GM19025 (cell line): ENCODE measurements around the gene IL2.

ENCODE experiments used
- ATAC-seq: cut with Tn5 transposase; IDR thresholded peaks from one replicate; pipeline ENCODE4 v1.9.1; 2021; ENCODE audit warnings: mild to moderate bottlenecking, low read depth, moderate library complexity; ENCODE audit not compliant: unreplicated experiment

The IL2 gene

DNA sequence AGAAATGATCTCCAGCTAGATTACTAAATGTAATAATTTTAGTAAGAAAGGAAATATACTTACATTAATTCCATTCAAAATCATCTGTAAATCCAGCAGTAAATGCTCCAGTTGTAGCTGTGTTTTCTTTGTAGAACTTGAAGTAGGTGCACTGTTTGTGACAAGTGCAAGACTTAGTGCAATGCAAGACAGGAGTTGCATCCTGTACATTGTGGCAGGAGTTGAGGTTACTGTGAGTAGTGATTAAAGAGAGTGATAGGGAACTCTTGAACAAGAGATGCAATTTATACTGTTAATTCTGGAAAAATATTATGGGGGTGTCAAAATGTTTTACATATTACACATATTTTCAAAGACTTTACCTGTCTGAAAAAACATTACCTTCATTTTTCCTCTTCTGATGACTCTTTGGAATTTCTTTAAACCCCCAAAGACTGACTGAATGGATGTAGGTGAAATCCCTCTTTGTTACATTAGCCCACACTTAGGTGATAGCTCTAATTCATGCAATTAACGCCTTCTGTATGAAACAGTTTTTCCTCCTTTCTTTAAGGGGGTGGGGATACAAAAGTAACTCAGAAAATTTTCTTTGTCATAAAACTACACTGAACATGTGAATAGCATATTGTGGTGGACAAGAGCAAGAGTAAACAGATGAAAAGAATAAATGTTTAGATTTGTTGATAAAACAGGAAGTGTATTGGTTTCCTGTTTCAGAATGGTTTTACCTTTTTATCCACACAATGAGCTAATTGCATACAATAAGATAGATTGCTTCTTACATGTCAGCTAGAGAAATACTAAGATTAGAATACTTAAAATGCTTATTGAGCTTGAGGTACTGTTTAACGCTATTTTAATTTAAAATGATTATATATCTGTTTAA lies at the start of gene IL2:
IL2 (minus strand) TSS at position 495 of the 886 bp plus-strand sequence; CDS start at position 210, 285 bp downstream.
- no peak for ATAC-seq

GRCh38 chr4:122503214-122503613 lies 46.7 kb upstream of the IL2 start:
- no peak for ATAC-seq

DNA sequence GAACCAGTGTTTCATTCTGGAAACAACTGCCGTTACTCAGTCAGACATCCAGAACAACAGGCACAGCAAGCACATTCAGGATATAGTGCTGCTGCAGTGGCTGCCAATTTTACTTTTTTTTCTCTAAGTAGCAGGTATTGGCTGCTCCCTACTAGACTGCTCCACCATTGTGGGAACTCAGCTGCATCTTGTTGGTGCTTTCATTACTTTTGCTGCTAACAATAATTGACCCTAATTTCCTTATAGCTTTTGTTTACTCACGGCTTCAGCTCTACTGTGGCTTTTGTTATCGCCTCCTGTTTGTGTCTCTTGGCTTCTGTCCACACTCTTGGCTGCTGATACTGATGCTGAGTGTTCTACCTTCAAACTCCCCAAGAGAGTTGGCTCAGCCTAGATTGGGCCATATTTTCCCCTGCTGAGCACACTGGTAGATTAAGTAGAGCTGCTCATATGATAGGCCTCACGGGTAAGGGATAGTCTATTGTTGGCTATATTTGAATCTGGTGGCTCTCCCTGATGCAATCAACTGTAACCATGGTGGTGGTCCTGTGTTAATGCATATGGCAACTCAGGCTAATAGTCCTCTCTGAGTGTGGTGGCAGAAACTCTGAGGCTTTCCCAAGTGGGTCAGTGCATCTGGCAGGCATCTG lies 44.5 kb upstream of the IL2 start:
- ATAC-seq, result no peak

DNA sequence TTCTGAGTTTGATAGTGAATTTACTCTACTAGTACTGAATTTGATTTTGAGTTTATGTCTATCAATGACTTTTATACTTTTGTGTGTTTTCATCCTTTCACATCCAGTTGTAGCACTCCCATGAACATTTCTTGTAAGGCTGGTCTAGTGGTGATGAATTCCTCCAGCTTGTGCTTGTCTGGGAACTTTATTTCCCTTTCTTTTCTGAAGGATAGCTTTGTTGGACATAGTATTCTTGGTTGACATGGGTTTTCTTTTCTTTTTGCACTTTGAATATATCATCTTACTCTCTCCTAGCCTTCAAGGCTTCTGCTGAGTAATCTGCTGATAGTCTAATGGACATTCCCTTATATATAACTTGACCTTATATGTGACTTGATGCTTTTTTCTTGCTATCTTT lies 32.5 kb upstream of the IL2 start:
- ATAC-seq, result no peak

- no peak for ATAC-seq
Observed at GRCh38 chr4:122483481-122483880, 27.0 kb upstream of the IL2 start.

- ATAC-seq, result no peak
Observed at GRCh38 chr4:122481766-122482405, 25.4 kb upstream of the IL2 start.

DNA sequence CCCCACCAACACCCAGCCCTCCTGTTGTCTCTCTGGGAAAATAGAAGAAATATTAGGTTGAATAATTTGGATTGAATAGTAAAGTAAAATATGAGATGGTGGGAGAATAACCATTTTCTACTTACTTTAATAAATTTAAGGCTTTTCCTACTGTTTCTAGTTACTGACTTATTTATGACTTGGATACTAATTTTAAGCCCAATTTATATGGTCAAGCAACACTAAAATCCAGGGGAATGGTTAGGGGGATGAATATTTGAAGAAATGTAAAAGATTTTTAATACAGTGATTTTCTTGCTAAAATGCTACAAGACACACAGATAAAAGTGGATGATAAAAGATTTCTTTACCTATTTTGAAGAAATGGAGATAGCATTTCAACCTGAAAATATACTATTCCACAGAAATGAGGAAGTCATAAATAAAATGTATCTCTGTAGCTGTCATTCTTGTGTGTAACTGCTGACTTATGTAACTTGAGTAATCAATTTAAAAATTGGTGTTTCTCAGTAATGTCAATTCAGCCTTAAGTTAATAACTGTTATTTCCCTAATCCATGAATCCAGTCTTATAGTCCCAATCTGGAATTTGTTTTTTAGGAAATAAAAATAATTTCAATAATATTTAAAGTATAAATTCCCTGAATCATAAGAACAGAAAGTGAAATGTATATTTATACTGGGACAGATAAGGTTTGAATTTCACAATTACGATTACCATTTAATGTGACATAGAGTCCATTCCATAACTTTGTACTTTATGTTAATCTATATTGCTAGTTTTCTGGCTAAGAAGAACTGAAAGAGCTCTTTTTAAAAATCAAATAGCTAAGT lies 24.3 kb upstream of the IL2 start:
- ATAC-seq, result no peak

DNA sequence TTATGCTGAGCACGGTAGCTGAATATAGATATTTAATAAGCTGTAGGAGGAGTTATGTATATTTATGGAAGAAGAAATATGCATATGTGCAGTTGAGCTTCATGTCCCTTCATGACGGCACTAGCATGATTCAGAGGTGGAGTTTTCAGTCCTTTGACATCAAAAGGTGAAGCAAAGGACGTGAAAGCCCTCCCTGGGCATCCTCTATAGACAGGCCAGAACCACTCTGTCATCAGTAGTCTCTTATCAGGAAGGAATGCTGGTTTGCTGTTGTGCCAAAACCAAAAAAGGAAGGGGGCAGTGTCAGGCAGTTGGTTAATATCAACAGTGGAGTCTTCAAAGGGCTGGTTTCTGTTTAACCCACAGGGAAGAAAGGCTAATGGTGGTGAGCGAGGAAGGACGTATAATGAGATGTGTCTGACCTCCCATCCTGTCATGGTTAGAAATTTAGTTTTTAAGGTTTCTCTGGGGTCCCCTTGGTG lies 23.5 kb upstream of the IL2 start:
- ATAC-seq, result no peak

GRCh38 chr4:122476745-122477144 lies 20.2 kb upstream of the IL2 start:
- no peak for ATAC-seq

GRCh38 chr4:122476126-122476525 lies 19.6 kb upstream of the IL2 start:
- ATAC-seq, result no peak

DNA sequence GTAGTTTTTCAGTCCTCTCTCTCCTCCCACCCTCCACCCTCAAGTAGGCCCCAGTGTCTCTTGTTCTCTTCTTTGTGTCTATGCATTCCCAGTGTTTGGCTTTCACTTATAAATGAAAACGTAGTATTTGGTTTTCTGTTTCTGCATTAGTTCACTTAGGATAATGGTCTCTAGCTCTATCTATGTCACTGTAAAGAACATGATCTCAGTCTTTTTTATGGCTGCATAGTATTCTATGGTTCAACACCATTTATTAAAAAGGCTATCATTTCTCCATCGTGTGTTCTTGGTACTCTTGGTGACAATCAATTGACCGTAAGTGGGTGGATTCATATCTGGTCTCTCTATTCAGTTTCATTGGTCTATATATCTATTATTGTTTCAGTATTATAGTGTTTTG lies 18.7 kb upstream of the IL2 start:
- no peak for ATAC-seq

GRCh38 chr4:122469457-122469856 lies 12.9 kb upstream of the IL2 start:
- ATAC-seq, result no peak

GRCh38 chr4:122458625-122459024 lies 2.1 kb upstream of the IL2 start:
- no peak for ATAC-seq

DNA sequence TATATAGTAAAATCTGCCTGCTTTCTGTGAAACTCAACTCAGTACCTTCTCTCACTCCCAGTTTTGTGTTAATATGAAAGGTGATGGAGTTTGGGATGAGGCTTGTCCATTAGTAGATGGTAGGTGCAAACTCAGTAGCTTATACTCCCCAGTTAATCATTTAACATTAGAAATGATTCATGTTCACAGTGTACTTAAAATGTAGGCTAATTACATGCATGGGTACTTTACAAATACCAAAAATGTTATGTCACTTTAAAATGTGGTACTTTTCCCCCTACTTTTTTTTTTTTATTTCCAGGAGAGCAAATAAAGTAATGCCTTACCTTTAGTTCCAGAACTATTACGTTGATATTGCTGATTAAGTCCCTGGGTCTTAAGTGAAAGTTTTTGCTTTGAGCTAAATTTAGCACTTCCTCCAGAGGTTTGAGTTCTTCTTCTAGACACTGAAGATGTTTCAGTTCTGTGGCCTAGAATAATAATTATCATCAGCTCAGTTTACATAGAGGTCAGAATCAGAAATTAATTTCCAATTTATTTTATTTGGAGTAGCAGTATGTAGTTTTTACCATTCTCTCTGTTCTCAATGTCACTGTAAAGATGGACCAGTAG lies 3.0 kb downstream of the IL2 start:
- ATAC-seq, result no peak

DNA sequence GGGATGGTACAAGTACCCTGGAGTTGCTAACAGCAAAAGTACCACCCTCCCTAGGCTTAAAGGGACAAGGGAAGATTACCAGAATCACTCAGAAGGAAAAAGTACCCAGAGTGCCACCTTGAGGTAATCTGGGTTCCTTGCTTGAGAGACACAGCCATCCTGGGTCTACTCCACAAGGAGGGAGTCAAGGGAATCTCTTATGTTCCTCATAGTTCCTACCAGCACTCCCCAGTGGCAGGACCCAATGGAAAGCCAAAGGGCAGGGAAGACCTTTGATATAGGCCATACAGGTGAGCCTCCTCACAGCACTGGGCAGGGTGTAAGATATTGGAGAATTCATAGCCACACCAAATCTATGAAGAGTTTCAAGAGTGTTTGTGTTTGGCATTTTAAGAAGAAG lies 5.7 kb downstream of the IL2 start:
- ATAC-seq, result no peak

GRCh38 chr4:122434285-122434684 lies 22.2 kb downstream of the IL2 start:
- ATAC-seq, result no peak

- ATAC-seq, result no peak
Observed at GRCh38 chr4:122431351-122431750, 25.2 kb downstream of the IL2 start.

DNA sequence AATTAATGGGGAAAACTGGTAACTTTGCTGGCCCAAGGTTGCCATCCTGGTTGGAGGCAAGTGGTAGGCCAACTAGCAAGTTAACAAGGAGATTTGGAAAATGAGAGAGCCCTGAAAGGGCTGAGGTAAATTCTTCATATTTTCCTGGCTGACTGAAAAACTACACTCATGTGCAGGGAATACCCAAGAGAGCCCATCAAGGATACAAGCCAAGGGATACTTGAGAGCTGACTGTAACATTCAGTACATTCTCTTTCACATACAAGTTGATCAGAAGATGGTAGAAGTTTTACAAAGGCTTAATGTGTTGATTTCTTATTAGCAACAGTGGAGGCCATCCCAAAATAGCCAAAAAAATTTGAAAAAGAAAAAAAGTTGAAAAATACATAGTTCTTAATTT lies 33.3 kb downstream of the IL2 start:
- no peak for ATAC-seq

GRCh38 chr4:122412547-122412946 lies 44.0 kb downstream of the IL2 start:
- ATAC-seq, result no peak

DNA sequence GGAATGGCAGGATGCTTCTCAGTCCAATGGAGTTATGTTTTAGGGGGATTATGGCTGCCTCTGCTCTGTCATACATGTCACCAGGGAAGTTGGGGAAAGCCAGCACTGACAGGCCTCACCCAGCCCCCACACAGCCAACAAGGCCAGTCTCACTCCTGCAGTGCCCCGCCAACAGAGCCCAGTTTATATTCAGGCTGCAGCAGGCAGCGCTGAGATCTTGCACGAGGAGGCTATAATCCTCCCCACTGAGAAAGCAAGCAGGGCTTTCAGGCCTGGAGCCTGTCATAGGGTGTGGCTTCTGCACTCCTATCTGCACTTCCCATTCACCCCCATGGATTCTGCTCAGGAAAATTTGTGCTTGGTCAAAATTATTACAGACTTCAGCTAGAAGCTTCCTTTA lies 52.7 kb downstream of the IL2 start:
- no peak for ATAC-seq
